Astrocyte (in vitro differentiated cells and primary cell): Measurements from ENCODE around the gene DGKB. TPM values are rescaled to one million over a fixed set of nuclear protein-coding genes. Genes with fewer than 3 reads are reported as not detected.

Experiments
- DNase-seq: peaks from one replicate; pipeline ENCODE4 v3.0.0-alpha.2; 2010; ENCODE audit warnings: low read depth
- FAIRE-seq: peaks from 2 replicates; lab custom pipeline; 2011; peaks lifted over from hg19 to GRCh38; lab: Jason Lieb, UNC
- H2AFZ ChIP-seq: 2 replicates; pipeline ENCODE4 v1.6.0; 2012; ENCODE audit warnings: low read depth, low read length, inconsistent platforms
- H3K27ac ChIP-seq: 2 replicates; pipeline ENCODE4 v1.5.1; 2011; ENCODE audit warnings: low read depth, low read length, inconsistent platforms
- H3K27me3 ChIP-seq: 2 replicates; pipeline ENCODE4 v1.6.0; 2011; ENCODE audit warnings: low read length, inconsistent platforms; ENCODE audit not compliant: insufficient read depth
- H3K36me3 ChIP-seq: 2 replicates; pipeline ENCODE4 v1.5.1; 2011; ENCODE audit warnings: low read length, inconsistent platforms; ENCODE audit not compliant: insufficient read depth
- H3K4me1 ChIP-seq: 2 replicates; pipeline ENCODE4 v1.5.1; 2011; ENCODE audit warnings: low read length, inconsistent platforms; ENCODE audit not compliant: insufficient read depth
- H3K4me2 ChIP-seq: 2 replicates; pipeline ENCODE4 v1.6.0; 2012; ENCODE audit warnings: low read length, inconsistent platforms
- H3K4me3 ChIP-seq: 2 replicates; pipeline ENCODE4 v1.5.1; 2011; ENCODE audit warnings: low read depth, mild to moderate bottlenecking, low read length, inconsistent platforms; ENCODE audit not compliant: insufficient read depth
- H3K79me2 ChIP-seq: 2 replicates; pipeline ENCODE4 v1.6.0; 2012; ENCODE audit warnings: mild to moderate bottlenecking, low read length, inconsistent platforms; ENCODE audit not compliant: insufficient read depth
- H3K9ac ChIP-seq: 2 replicates; pipeline ENCODE4 v1.6.0; 2012; ENCODE audit warnings: mild to moderate bottlenecking, low read length, inconsistent platforms
- H3K9me3 ChIP-seq: 2 replicates; pipeline ENCODE4 v1.5.1; 2012; ENCODE audit warnings: low read depth, mild to moderate bottlenecking, low read length, inconsistent platforms; ENCODE audit not compliant: insufficient read depth
- H4K20me1 ChIP-seq: 2 replicates; pipeline ENCODE4 v1.6.0; 2012; ENCODE audit warnings: low read length, inconsistent platforms; ENCODE audit not compliant: insufficient read depth
- H3K27ac Mint-ChIP-seq: one replicate; pipeline ENCODE4 v1.8.0; 2021; ENCODE audit warnings: mild to moderate bottlenecking, mixed read lengths; ENCODE audit not compliant: unreplicated experiment
- H3K27me3 Mint-ChIP-seq: one replicate; pipeline ENCODE4 v1.8.0; 2021; ENCODE audit warnings: low read depth, mixed read lengths; ENCODE audit not compliant: unreplicated experiment
- H3K36me3 Mint-ChIP-seq: one replicate; pipeline ENCODE4 v1.8.0; 2021; ENCODE audit warnings: low read depth, mixed read lengths; ENCODE audit not compliant: unreplicated experiment
- H3K4me1 Mint-ChIP-seq: one replicate; pipeline ENCODE4 v1.8.0; 2021; ENCODE audit warnings: low read depth, mixed read lengths; ENCODE audit not compliant: unreplicated experiment
- H3K4me3 Mint-ChIP-seq: one replicate; pipeline ENCODE4 v1.8.0; 2021; ENCODE audit warnings: mild to moderate bottlenecking, moderate library complexity, mixed read lengths; ENCODE audit not compliant: unreplicated experiment
- H3K9me3 Mint-ChIP-seq: one replicate; pipeline ENCODE4 v1.8.0; 2021; ENCODE audit warnings: mild to moderate bottlenecking, mixed read lengths; ENCODE audit not compliant: unreplicated experiment
- EZH2 ChIP-seq: IDR thresholded peaks from 2 replicates; pipeline ENCODE4 v1.6.1; 2012; ENCODE audit warnings: mild to moderate bottlenecking, low read length, inconsistent platforms; ENCODE audit not compliant: insufficient read depth
- total RNA-seq: library from RNA; stranded (reverse); gene quantifications from 2 replicates; pipeline ENCODE4 v1.2.1, GENCODE V29; 2021
- TF ChIP-seq, protein P1 (sequence below): IDR thresholded peaks from 2 replicates; pipeline ENCODE4 v1.5.1; 2011; ENCODE audit warnings: low read depth, mild to moderate bottlenecking, inconsistent platforms, low read length, moderate library complexity; ENCODE audit not compliant: insufficient read depth

Gene DGKB
- total RNA-seq, 1 donor from 2014 or later, result 0.39 TPM

DNA sequence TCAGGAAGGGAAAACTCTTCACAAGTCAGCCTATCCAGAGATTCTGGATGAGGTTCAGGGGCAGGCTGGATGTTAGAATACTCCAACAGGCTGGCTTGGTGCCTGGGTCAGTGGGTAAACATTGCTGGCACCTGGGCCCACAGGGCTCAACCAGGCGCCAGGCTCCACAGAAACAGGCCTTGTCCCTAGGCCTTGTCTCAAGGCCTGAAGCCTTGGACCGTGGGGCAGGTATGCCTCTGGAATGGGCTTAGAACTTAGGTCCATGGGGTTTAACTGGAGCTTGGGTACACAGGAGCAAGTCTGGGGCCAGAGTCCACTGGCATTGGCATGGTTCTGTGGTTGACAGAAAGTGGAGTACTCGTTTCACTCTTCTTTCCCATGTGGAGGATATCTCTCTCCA, 650.1 kb downstream of the DGKB start:
- no peaks in the 10 kb centered on the region for H4K20me1 ChIP-seq
- no peaks in the 10 kb centered on the region for H3K79me2 ChIP-seq
- no peaks in the 10 kb centered on the region for H3K36me3 ChIP-seq
- no peak overlapping the region for H2AFZ ChIP-seq
- no peak overlapping the region for H3K4me3 Mint-ChIP-seq
- no peaks in the 10 kb centered on the region for H3K36me3 Mint-ChIP-seq
- no peak for FAIRE-seq
- no peak overlapping the region for H3K27ac ChIP-seq
- H3K9ac ChIP-seq, result no peak overlapping the region
- no peaks in the 10 kb centered on the region for H3K27me3 ChIP-seq
- no peak for DNase-seq
- no peaks in the 10 kb centered on the region for H3K4me1 Mint-ChIP-seq
- H3K4me2 ChIP-seq, result no peak overlapping the region
- TF ChIP-seq EZH2, result no peak
- TF ChIP-seq, protein P1, sequence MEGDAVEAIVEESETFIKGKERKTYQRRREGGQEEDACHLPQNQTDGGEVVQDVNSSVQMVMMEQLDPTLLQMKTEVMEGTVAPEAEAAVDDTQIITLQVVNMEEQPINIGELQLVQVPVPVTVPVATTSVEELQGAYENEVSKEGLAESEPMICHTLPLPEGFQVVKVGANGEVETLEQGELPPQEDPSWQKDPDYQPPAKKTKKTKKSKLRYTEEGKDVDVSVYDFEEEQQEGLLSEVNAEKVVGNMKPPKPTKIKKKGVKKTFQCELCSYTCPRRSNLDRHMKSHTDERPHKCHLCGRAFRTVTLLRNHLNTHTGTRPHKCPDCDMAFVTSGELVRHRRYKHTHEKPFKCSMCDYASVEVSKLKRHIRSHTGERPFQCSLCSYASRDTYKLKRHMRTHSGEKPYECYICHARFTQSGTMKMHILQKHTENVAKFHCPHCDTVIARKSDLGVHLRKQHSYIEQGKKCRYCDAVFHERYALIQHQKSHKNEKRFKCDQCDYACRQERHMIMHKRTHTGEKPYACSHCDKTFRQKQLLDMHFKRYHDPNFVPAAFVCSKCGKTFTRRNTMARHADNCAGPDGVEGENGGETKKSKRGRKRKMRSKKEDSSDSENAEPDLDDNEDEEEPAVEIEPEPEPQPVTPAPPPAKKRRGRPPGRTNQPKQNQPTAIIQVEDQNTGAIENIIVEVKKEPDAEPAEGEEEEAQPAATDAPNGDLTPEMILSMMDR, result no peak
- H3K27ac Mint-ChIP-seq, result no peak overlapping the region
- H3K9me3 Mint-ChIP-seq, result no peaks in the 10 kb centered on the region
- no peaks in the 10 kb centered on the region for H3K9me3 ChIP-seq
- no peaks in the 10 kb centered on the region for H3K27me3 Mint-ChIP-seq
- H3K4me3 ChIP-seq, result no peak overlapping the region
- H3K4me1 ChIP-seq, result no peaks in the 10 kb centered on the region

DNA sequence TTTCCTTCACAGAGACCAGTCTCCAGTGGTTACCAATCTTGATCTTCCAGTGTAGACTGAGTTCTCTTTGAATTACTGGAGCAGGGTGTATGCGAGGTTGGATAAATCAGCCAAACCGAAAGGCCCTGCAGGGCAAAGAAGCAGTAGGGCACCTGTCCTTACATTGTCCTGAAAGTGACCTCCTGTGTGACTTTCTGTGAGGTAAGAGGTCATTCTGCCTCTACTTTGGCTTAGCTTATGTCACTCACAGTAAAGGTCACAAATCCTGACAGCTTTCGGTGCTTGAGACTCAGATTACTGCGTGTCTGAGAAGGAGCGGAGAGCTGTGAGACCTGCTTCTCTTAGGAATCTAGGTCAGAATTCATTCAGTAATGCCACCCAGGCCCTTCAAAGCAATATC, 660.4 kb downstream of the DGKB start:
- no peak overlapping the region for H2AFZ ChIP-seq
- TF ChIP-seq EZH2, result no peak
- TF ChIP-seq, protein P1, result no peak
- H3K79me2 ChIP-seq, result no peaks in the 10 kb centered on the region
- H3K9ac ChIP-seq, result no peak overlapping the region
- Mint-ChIP-seq H3K27me3 (no peaks in the 10 kb centered on the region), H3K27ac (no peak overlapping the region), H3K4me3 (no peak overlapping the region), H3K9me3 (no peaks in the 10 kb centered on the region), H3K36me3 (no peaks in the 10 kb centered on the region), H3K4me1 (peaks cover 2% of the 10 kb centered on the region)
- no peak overlapping the region for H3K4me3 ChIP-seq
- no peaks in the 10 kb centered on the region for H3K36me3 ChIP-seq
- H4K20me1 ChIP-seq, result no peaks in the 10 kb centered on the region
- H3K9me3 ChIP-seq, result no peaks in the 10 kb centered on the region
- no peak overlapping the region for H3K4me2 ChIP-seq
- no peaks in the 10 kb centered on the region for H3K27me3 ChIP-seq
- no peak for FAIRE-seq
- H3K27ac ChIP-seq, result no peak overlapping the region
- DNase-seq, result no peak
- H3K4me1 ChIP-seq, result no peaks in the 10 kb centered on the region

DNA sequence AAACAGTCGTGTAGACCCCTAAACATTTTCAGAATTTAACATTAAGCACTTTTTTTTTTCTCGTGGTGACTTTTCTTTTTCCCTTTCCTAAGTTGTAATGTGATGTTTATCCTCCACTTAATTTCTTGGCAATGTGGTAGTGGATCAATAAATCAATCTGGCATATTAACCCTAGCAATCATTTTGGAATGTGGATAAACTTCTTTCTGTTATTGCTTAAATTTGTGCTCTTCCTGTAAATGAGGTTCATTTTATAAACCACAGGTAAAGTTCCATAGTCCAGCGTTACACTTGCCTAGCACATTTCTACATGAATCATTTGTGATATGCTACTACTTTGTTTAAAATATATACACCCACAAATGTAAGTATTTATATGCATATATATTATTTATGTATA, 665.7 kb downstream of the DGKB start:
- Histone ChIP-seq H3K27me3 (no peaks in the 10 kb centered on the region), H3K79me2 (no peaks in the 10 kb centered on the region), H3K36me3 (no peaks in the 10 kb centered on the region), H3K4me3 (no peak overlapping the region), H3K4me2 (no peak overlapping the region), H3K27ac (no peak overlapping the region), H3K4me1 (peaks cover 12% of the 10 kb centered on the region), H3K9ac (no peak overlapping the region), H4K20me1 (no peaks in the 10 kb centered on the region), H3K9me3 (no peaks in the 10 kb centered on the region), H2AFZ (no peak overlapping the region)
- no peaks in the 10 kb centered on the region for H3K9me3 Mint-ChIP-seq
- no peak for FAIRE-seq
- DNase-seq, result peak; percentile 7
- no peak overlapping the region for H3K4me3 Mint-ChIP-seq
- no peaks in the 10 kb centered on the region for H3K27me3 Mint-ChIP-seq
- H3K4me1 Mint-ChIP-seq, result peaks cover 16% of the 10 kb centered on the region
- H3K27ac Mint-ChIP-seq, result no peak overlapping the region
- TF ChIP-seq, protein P1, result no peak
- TF ChIP-seq EZH2, result no peak
- no peaks in the 10 kb centered on the region for H3K36me3 Mint-ChIP-seq
